Coronary artery (tissue), 2 donors: ENCODE results near the gene LGI2.
"Not testable (repeated sequence)": the region's sequence is repeated elsewhere in the genome, so short reads cannot be mapped to it uniquely, and the experiment has no call there.

ENCODE experiments used
- DNase-seq: peaks from one replicate; pipeline ENCODE4 v3.0.0-alpha.2; 2017; ENCODE audit warnings: low spot score
- H3K27ac ChIP-seq, 2 donors: fragments of 200-600 bp; sonication (generic); one replicate each; pipeline ENCODE4 v1.5.1; 2016 to 2019
- H3K4me3 ChIP-seq: fragments of 200-600 bp; sonication (generic); 2 replicates; pipeline ENCODE4 v1.5.1; 2016; ENCODE audit warnings: mild to moderate bottlenecking, moderate library complexity
- CTCF ChIP-seq: fragments of 200-600 bp; sonication (generic); IDR thresholded peaks from one replicate; pipeline ENCODE4 v1.5.1; 2019; ENCODE audit warnings: antibody characterized with exemption

LGI2 gene

DNA sequence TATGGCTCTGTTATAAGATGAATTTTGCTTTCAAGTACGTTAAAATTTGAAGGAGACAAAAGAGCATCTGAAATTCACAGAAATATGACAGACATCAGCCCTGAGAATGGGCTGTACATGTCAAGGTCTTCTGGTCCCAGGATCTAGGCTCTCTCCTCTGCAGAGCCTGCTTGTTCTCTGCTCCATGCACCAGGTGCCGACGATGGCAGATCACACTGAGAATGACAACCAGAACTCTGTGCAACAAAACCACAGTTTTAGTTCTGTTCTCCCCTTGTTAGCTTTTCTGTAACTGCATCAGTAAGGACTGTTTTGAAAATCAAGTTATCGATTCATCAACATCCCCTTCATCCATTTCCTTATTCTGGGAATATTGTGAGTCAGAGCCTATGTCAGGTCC is 30.9 kb upstream of the LGI2 start:
- peak overlapping the region; percentile 73 to 83 for H3K27ac ChIP-seq

DNA sequence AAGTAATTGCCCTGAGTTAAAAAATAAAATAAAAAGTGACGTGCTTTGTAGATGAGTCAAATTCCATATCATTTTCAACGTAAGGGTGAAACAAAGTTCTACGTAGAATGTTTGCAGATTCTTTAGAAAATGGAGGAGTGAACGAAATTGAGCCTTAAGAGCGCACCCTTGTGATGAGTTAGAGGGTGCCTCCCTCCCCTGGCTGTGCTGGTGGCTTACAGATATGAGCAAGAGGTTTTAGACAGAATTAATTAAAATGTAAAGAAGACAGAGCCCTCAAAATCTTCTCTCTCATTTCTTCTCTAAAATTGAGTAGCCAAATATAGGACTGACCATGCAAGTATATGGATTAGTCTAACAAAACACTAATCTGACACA is 30.2 kb upstream of the LGI2 start:
- Histone ChIP-seq H3K4me3 (no peak overlapping the region), H3K27ac (peak overlapping the region; percentile 73 to 83)
- TF ChIP-seq CTCF: no peak
- no peak for DNase-seq

More for the DNA sequence above, 30.9 kb upstream of the LGI2 start:
- H3K4me3 ChIP-seq: no peak overlapping the region
- TF ChIP-seq CTCF: no peak
- no peak for DNase-seq

DNA sequence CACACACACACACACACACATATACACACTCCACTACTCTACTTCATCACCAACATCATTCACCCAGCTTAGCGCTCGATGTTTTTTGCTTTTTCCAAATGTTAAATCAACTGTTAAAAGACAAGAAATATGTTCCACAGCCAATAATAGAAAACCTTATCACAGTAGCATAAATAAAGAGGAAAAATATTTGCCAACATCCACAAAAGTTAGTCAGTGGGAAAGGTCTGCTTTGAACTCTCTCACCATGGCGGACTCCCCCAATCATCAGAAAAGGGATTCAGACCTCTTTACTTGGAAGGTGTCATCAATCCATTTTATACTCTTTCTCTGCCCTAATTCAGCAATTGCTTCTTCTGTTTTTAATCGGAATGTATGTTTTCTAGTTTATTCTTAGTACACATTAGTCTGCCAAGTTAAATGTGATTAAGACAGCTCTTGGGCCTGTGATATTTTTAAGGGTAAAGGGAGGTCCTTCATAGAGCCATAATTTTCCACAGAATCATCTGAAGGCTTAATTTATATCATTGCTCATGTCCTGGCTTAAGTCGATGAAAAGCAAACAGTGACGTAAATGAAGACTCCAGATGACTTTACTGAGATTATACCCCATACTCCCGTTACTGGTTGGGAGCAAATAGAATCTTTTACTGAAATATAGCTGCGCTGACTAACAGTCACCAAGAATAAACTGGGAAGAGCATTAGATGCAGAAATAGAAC is 29.7 kb upstream of the LGI2 start:
- peak; percentile 11 for TF ChIP-seq CTCF
- Histone ChIP-seq H3K27ac (peak overlapping the region; percentile 73 to 83), H3K4me3 (no peak overlapping the region)
- no peak for DNase-seq

DNA sequence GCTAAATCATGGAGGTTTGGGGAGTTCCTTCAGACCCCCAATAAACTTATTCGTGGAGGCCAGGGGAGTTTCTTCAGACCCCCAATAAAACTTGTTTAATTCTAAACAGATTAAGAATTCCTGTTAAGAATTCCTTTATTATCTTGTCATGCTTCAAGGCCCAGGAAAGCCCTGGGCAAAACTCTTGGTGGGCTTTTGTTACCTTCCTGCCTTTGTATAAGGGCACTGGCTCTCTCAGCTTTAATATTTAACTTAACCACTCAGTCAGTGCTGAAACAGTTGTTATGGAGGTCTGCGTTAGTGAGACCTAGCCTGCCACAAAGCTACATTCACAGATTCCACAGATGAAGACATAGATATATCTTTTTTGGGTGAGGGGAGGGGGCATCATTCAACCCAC is 29.0 kb upstream of the LGI2 start:
- TF ChIP-seq CTCF: no peak
- Histone ChIP-seq H3K4me3 (no peak overlapping the region), H3K27ac (peak overlapping the region; percentile 73 to 83)
- no peak for DNase-seq

DNA sequence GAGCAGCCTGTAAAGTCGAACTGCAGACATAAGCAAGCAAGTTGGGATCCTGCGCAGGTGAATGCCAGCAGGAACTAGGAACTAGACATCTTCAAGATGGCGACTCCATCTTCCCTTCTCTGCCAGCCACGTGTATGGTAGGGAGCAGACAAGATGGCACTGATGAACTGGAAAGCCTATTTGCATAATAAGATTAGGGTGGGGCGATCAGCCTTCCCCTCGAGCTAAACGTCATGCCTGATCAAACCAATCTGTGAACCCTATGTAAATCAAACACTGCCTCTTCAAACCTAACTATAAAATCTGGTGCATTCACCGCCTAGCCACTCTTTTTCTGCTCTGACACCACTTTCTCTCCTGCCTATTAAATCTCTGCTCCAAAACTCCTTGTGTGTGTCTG is 28.1 kb upstream of the LGI2 start:
- Histone ChIP-seq H3K27ac (peak overlapping the region in 1 of 2 donors; percentile 83), H3K4me3 (no peak overlapping the region)
- DNase-seq: no peak
- TF ChIP-seq CTCF: no peak

GRCh38 chr4:25057299-25057698 is 26.6 kb upstream of the LGI2 start:
- Histone ChIP-seq H3K27ac (no peak overlapping the region), H3K4me3 (no peak overlapping the region)
- no peak for DNase-seq
- no peak for TF ChIP-seq CTCF

- not testable (repeated sequence) for H3K27ac ChIP-seq, DNase-seq, H3K4me3 ChIP-seq
Measured at GRCh38 chr4:25052037-25052436, 21.3 kb upstream of the LGI2 start.
